Thymus (tissue), 14 donors: ENCODE measurements around the gene ZNF697. TPM values are rescaled to one million over a fixed set of nuclear protein-coding genes. Genes with fewer than 3 reads are reported as not detected.
"Not testable (repeated sequence)": the region's sequence is repeated elsewhere in the genome, so short reads cannot be mapped to it uniquely, and the experiment has no call there.

ENCODE experiments used
- DNase-seq, 9 donors: peaks; one replicate each; pipeline ENCODE4 v3.0.0-alpha.2; 2013; ENCODE audit warnings: low spot score in 9 of 9, low read depth in 6 of 9, missing footprints in 1 of 9
- H3K27ac ChIP-seq, 2 donors: one replicate each; pipeline ENCODE4 v1.5.1; 2013; ENCODE audit warnings: control low read depth in 1 of 2, low read depth in 1 of 2, low read length in 1 of 2, mild to moderate bottlenecking in 1 of 2, moderate library complexity in 1 of 2
- H3K27me3 ChIP-seq, 2 donors: one replicate each; pipeline ENCODE4 v1.5.1; 2013; ENCODE audit warnings: low read length in 1 of 2; ENCODE audit not compliant: control insufficient read depth in 2 of 2, insufficient read depth in 1 of 2
- H3K36me3 ChIP-seq, 2 donors: one replicate each; pipeline ENCODE4 v1.5.1; 2013; ENCODE audit warnings: low read length in 1 of 2, mild to moderate bottlenecking in 1 of 2, moderate library complexity in 1 of 2; ENCODE audit not compliant: control insufficient read depth in 2 of 2, insufficient read depth in 2 of 2
- H3K4me1 ChIP-seq, 2 donors: one replicate each; pipeline ENCODE4 v1.5.1; 2013; ENCODE audit warnings: low read length in 2 of 2; ENCODE audit not compliant: control insufficient read depth in 2 of 2, insufficient read depth in 2 of 2
- H3K4me3 ChIP-seq, 2 donors: one replicate each; pipeline ENCODE4 v1.5.1; 2013; ENCODE audit warnings: low read length in 2 of 2, control low read depth in 1 of 2, mild to moderate bottlenecking in 1 of 2
- H3K9me3 ChIP-seq, 2 donors: one replicate each; pipeline ENCODE4 v1.5.1; 2013; ENCODE audit warnings: low read length in 1 of 2, mild to moderate bottlenecking in 1 of 2; ENCODE audit not compliant: control insufficient read depth in 2 of 2, insufficient read depth in 1 of 2
- WGBS: extraction: QIAGEN DNeasy Blood & Tissue Kit; methylation state at CpG from one replicate; pipeline ENCODE4 v1.1.7; 2013; 5-methylcytosine and 5-hydroxymethylcytosine counted together
- long read RNA-seq, 10 donors: transcript quantifications; one replicate each; lab custom pipeline, GENCODE V29; 2026
- polyA plus RNA-seq: library from polyadenylated mRNA; stranded (reverse); fragments of 200-250 nt; gene quantifications from one replicate; pipeline ENCODE4 v1.2.3, GENCODE V29; 2013
- total RNA-seq: library from RNA; stranded (reverse); fragments of 120-200 nt; gene quantifications from one replicate; pipeline ENCODE4 v1.2.4, GENCODE V29; 2013
- donor health status: healthy.

The ZNF697 gene
- total RNA-seq (1.3 TPM), polyA plus RNA-seq (1.2 TPM)
- long read RNA-seq, donor 1: 0 reads
- long read RNA-seq, donor 2: 0 reads
- long read RNA-seq, donor 3: 0 reads
- long read RNA-seq, donor 4: 0 reads
- long read RNA-seq, donor 5: 0 reads
- long read RNA-seq, donor 6: 0 reads
- long read RNA-seq, donor 7: 0 reads
- long read RNA-seq, donor 8: 0 reads
- long read RNA-seq, donor 9: 0 reads
- long read RNA-seq, donor 10: 0 reads

DNA sequence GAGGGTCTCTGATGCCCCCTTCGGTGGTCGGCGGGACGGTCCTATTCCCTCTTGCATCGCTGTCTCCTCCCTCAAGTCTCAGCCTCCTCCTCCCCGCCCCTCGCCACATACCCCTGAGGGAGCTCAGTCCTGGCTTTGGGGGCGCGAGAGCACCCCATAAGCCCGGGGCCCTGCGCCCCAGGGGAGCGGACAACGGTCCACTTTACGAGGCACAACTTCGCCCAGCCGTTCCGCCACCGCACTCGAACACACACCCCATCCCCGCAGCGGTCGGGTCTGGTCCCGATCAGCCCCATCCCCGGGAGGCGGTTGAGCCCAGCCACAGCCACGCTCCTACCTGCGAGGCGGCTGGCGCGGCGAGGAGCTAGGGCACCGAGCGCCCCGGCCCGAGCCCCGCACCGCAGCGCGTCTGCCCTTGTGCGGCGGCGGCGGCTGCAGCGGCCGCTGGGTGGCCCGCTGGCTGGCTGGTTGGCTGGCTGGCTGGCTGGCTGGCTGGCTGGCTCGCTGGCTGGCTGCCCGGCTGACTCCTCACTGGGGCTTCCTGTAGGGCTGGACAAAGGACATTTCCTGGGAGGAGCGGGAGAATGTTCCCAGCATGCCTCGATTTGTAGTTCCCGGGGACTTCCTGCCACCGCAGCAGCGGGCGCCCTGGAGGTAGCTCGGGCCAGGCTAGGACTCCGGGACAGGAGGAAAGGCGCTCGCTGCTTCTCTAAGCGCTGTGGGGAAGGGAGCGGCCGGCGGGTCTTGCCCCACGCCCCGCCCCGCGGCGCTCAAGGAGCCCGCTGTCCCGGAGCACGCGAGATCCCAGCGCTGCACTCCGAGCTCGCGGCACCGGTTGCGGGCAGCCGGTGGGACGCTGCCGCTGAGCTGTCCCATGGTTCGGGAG is at the start of gene ZNF697:
TSS of gene ZNF697 (minus strand) at position 533 of the 886 bp plus-strand sequence. CDS start 22,166 bp downstream, outside the sequence.
- peaks cover 0 to 4% of the 10 kb centered on the region in 2 donors for H3K4me1 ChIP-seq
- peak within 1 kb of the TSS; percentile 43 to 48 for H3K4me3 ChIP-seq
- H3K27ac ChIP-seq: peak within 1 kb of the TSS; percentile 30 to 66
- DNase-seq: peak in 6 of 9 donors; percentile 3 to 45 (median 22)
- WGBS: under 1% methylated on average over 81 of the region's 81 CpGs
- H3K36me3 ChIP-seq: no peaks in the 10 kb centered on the region
- peaks cover 27 to 59% of the 10 kb centered on the region in 2 donors for H3K27me3 ChIP-seq
- no peaks in the 10 kb centered on the region for H3K9me3 ChIP-seq

DNA sequence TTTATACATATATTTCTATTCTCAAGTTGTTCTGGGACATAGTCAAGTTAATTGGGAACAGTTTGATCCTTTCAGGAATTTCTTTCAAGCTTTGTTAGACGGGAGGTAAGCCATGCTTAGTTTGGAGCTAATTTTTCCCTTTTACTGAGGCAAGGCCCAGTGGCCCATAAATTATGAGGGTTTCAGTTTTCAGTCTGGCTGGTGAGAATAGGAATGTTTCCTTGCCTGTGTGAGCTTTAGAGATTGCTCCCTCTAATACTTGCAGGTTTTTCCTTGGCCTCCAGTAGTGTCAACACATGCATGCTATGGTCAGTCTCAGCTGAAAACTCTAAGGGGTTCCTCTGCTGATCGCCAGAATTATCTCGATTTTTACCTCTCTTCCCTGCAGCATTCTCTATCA is 49.5 kb upstream of the ZNF697 start:
- H3K4me1 ChIP-seq: no peaks in the 10 kb centered on the region
- WGBS: 92% methylated on average over 3 of the region's 3 CpGs
- peaks cover 2 to 6% of the 10 kb centered on the region in 2 donors for H3K9me3 ChIP-seq
- no peak overlapping the region for H3K4me3 ChIP-seq
- no peaks in the 10 kb centered on the region for H3K36me3 ChIP-seq
- H3K27me3 ChIP-seq: no peaks in the 10 kb centered on the region
- H3K27ac ChIP-seq: no peak overlapping the region
- DNase-seq: no peak

- H3K36me3 ChIP-seq, H3K4me1 ChIP-seq, H3K9me3 ChIP-seq, H3K4me3 ChIP-seq, H3K27ac ChIP-seq, DNase-seq, H3K27me3 ChIP-seq: not testable (repeated sequence)
- WGBS: 70% methylated on average over 4 of the region's 4 CpGs
Measured at GRCh38 chr1:119696863-119697262, 48.8 kb upstream of the ZNF697 start.

- H3K4me3 ChIP-seq: no peak overlapping the region
- H3K27me3 ChIP-seq: no peaks in the 10 kb centered on the region
- DNase-seq: no peak
- no peaks in the 10 kb centered on the region for H3K36me3 ChIP-seq
- H3K27ac ChIP-seq: no peak overlapping the region
- H3K4me1 ChIP-seq: no peaks in the 10 kb centered on the region
- H3K9me3 ChIP-seq: no peaks in the 10 kb centered on the region
Measured at GRCh38 chr1:119689511-119689910, 41.4 kb upstream of the ZNF697 start.

DNA sequence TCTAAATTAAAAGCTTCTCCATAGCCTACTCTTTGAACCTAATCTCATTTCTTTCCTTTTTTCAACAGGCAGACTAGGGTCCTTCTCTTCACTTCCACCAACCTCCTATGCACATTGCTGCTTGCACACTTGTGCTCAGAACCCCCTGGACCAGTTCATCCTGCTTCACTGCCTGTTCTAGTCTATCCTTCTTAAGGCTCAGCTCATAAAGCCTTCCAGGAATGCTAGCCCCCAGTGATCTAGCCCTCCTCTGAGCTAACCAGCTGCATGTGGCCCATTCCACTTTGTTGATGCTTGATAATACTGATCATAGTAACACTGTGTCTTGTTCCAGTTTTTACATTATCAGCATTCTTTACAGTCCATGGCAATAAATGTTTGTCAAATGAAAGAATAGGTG is 40.7 kb upstream of the ZNF697 start:
- Histone ChIP-seq H3K27ac (no peak overlapping the region), H3K4me3 (no peak overlapping the region), H3K27me3 (no peaks in the 10 kb centered on the region), H3K9me3 (no peaks in the 10 kb centered on the region), H3K4me1 (no peaks in the 10 kb centered on the region), H3K36me3 (no peaks in the 10 kb centered on the region)
- no peak for DNase-seq

- no peaks in the 10 kb centered on the region for H3K36me3 ChIP-seq
- H3K9me3 ChIP-seq: no peaks in the 10 kb centered on the region
- no peak for DNase-seq
- 91% methylated on average over 2 of the region's 2 CpGs for WGBS
- no peaks in the 10 kb centered on the region for H3K27me3 ChIP-seq
- H3K4me1 ChIP-seq: no peaks in the 10 kb centered on the region
- H3K27ac ChIP-seq: no peak overlapping the region
- H3K4me3 ChIP-seq: no peak overlapping the region
Measured at GRCh38 chr1:119687434-119688079, 39.5 kb upstream of the ZNF697 start.

DNA sequence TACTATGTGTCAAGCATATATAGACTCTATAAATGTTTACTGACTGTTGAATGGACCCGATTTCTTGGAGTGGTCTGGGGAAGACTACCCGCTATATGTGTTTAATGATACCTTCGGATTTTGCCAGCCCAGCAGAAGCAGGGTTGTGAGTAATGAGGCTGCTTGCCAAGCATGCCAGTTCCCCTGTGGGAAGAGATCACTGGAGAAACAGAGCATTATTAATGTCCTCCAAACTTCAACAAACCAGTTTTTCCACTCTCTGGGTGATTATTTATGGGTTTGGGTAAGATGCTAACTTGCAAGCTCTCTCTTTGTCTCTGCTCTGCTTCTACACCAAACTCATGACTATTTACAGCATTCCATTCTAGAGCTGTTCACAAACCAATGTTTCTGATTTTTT is 38.6 kb upstream of the ZNF697 start:
- Histone ChIP-seq H3K27me3 (no peaks in the 10 kb centered on the region), H3K27ac (no peak overlapping the region), H3K4me1 (no peaks in the 10 kb centered on the region), H3K9me3 (no peaks in the 10 kb centered on the region), H3K4me3 (no peak overlapping the region), H3K36me3 (no peaks in the 10 kb centered on the region)
- DNase-seq: no peak
- 98% methylated on average over 3 of the region's 3 CpGs for WGBS

- Histone ChIP-seq H3K27me3 (no peaks in the 10 kb centered on the region), H3K36me3 (no peaks in the 10 kb centered on the region), H3K9me3 (no peaks in the 10 kb centered on the region), H3K27ac (no peak overlapping the region), H3K4me3 (no peak overlapping the region), H3K4me1 (no peaks in the 10 kb centered on the region)
- no peak for DNase-seq
- 92% methylated on average over 1 of the region's 1 CpG for WGBS
Measured at GRCh38 chr1:119683893-119684292, 35.8 kb upstream of the ZNF697 start.

GRCh38 chr1:119682141-119682540 is 34.1 kb upstream of the ZNF697 start:
- no peaks in the 10 kb centered on the region for H3K4me1 ChIP-seq
- no peak overlapping the region for H3K4me3 ChIP-seq
- H3K36me3 ChIP-seq: no peaks in the 10 kb centered on the region
- H3K9me3 ChIP-seq: no peaks in the 10 kb centered on the region
- no peaks in the 10 kb centered on the region for H3K27me3 ChIP-seq
- H3K27ac ChIP-seq: no peak overlapping the region
- no peak for DNase-seq
